ENCODE measurements around the gene TACC2. TPM values are rescaled to one million over a fixed set of nuclear protein-coding genes. Genes with fewer than 3 reads are reported as not detected.

The TACC2 gene
- total and polyA plus RNA-seq, 2 experiments from 2014 or later: 30.8 to 35.9 TPM

- TF ChIP-seq, protein P1, sequence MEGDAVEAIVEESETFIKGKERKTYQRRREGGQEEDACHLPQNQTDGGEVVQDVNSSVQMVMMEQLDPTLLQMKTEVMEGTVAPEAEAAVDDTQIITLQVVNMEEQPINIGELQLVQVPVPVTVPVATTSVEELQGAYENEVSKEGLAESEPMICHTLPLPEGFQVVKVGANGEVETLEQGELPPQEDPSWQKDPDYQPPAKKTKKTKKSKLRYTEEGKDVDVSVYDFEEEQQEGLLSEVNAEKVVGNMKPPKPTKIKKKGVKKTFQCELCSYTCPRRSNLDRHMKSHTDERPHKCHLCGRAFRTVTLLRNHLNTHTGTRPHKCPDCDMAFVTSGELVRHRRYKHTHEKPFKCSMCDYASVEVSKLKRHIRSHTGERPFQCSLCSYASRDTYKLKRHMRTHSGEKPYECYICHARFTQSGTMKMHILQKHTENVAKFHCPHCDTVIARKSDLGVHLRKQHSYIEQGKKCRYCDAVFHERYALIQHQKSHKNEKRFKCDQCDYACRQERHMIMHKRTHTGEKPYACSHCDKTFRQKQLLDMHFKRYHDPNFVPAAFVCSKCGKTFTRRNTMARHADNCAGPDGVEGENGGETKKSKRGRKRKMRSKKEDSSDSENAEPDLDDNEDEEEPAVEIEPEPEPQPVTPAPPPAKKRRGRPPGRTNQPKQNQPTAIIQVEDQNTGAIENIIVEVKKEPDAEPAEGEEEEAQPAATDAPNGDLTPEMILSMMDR (conservative IDR thresholded peaks at IDR 0.05; ENCODE audit: low read depth in 2 of 2): no peak
- TF ChIP-seq NANOG (IDR thresholded peaks at IDR 0.05; ENCODE audit: borderline replicate concordance): no peak
- TF ChIP-seq, protein P2, sequence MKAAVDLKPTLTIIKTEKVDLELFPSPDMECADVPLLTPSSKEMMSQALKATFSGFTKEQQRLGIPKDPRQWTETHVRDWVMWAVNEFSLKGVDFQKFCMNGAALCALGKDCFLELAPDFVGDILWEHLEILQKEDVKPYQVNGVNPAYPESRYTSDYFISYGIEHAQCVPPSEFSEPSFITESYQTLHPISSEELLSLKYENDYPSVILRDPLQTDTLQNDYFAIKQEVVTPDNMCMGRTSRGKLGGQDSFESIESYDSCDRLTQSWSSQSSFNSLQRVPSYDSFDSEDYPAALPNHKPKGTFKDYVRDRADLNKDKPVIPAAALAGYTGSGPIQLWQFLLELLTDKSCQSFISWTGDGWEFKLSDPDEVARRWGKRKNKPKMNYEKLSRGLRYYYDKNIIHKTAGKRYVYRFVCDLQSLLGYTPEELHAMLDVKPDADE (IDR thresholded peaks at IDR 0.05): no peak
Observed at GRCh38 chr10:122115874-122116273, 126.9 kb downstream of the TACC2 start (continued).

DNA sequence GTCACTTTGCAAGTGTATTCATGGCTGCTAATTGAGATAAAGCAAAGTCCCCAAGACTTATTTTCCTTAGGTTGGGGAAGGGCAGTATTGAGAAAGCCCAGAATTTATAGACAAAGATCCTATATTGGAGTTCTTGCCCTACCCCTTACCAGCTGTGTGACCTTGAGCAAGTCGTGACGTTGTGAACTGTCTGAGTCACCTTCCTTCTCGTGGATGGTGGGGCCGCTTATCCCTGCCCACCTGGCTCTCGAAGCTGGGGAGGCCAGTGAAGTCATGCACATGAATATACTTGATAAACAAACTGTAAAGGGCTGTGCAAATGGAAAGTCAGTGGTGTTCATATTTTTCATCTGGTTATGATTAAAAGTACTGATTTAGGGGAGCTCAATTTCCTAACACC, 127.4 kb downstream of the TACC2 start:
- no peak for ATAC-seq
- Mint-ChIP-seq H3K36me3 (ENCODE audit: low read depth) (no peaks in the 10 kb centered on the region), H3K4me1 (peaks cover 43% of the 10 kb centered on the region), H3K9me3 (no peaks in the 10 kb centered on the region), H3K4me3 (no peak overlapping the region), H3K27ac (no peak overlapping the region; the same call in 1 of the 2 replicates), H3K27me3 (ENCODE audit: insufficient read depth, low read depth, poor library complexity) (peaks cover 13% of the 10 kb centered on the region)
- Histone ChIP-seq H3K36me3 (ENCODE audit: insufficient read depth) (no peaks in the 10 kb centered on the region), H3K27ac (ENCODE audit: low read depth) (no peak overlapping the region), H4K20me1 (replicated peaks; ENCODE audit: insufficient read depth) (no peaks in the 10 kb centered on the region; the same call in 1 of the 2 replicates), H3K79me2 (replicated peaks; ENCODE audit: insufficient read depth) (peaks cover 63% of the 10 kb centered on the region), H3K9me2 (ENCODE audit: insufficient read depth) (no peaks in the 10 kb centered on the region), H3F3A (replicated peaks; ENCODE audit: low read depth) (no peaks in the 10 kb centered on the region; the same call in 1 of the 2 replicates), H3K4me1 (ENCODE audit: insufficient read depth) (peaks cover 40% of the 10 kb centered on the region), H3K4me3 (no peak overlapping the region), H3K4me2 (peak overlapping the region; percentile 20; the same call in 1 of the 2 replicates), H2AFZ (no peak overlapping the region), H3K27me3 (ENCODE audit: insufficient read depth) (peaks cover 3% of the 10 kb centered on the region; the same call in 1 of the 2 replicates)
- DNase-seq (ENCODE audit: low spot score): no peak
- TF ChIP-seq, protein P1 (conservative IDR thresholded peaks at IDR 0.05; ENCODE audit: low read depth in 2 of 2): no peak
- TF ChIP-seq REST (IDR thresholded peaks at IDR 0.05; ENCODE audit: unreplicated experiment): no peak
- no peak for TF ChIP-seq CREB1 (CRISPR knock-in tag; IDR thresholded peaks at IDR 0.05; ENCODE audit: low read depth)
- TF ChIP-seq, protein P3, sequence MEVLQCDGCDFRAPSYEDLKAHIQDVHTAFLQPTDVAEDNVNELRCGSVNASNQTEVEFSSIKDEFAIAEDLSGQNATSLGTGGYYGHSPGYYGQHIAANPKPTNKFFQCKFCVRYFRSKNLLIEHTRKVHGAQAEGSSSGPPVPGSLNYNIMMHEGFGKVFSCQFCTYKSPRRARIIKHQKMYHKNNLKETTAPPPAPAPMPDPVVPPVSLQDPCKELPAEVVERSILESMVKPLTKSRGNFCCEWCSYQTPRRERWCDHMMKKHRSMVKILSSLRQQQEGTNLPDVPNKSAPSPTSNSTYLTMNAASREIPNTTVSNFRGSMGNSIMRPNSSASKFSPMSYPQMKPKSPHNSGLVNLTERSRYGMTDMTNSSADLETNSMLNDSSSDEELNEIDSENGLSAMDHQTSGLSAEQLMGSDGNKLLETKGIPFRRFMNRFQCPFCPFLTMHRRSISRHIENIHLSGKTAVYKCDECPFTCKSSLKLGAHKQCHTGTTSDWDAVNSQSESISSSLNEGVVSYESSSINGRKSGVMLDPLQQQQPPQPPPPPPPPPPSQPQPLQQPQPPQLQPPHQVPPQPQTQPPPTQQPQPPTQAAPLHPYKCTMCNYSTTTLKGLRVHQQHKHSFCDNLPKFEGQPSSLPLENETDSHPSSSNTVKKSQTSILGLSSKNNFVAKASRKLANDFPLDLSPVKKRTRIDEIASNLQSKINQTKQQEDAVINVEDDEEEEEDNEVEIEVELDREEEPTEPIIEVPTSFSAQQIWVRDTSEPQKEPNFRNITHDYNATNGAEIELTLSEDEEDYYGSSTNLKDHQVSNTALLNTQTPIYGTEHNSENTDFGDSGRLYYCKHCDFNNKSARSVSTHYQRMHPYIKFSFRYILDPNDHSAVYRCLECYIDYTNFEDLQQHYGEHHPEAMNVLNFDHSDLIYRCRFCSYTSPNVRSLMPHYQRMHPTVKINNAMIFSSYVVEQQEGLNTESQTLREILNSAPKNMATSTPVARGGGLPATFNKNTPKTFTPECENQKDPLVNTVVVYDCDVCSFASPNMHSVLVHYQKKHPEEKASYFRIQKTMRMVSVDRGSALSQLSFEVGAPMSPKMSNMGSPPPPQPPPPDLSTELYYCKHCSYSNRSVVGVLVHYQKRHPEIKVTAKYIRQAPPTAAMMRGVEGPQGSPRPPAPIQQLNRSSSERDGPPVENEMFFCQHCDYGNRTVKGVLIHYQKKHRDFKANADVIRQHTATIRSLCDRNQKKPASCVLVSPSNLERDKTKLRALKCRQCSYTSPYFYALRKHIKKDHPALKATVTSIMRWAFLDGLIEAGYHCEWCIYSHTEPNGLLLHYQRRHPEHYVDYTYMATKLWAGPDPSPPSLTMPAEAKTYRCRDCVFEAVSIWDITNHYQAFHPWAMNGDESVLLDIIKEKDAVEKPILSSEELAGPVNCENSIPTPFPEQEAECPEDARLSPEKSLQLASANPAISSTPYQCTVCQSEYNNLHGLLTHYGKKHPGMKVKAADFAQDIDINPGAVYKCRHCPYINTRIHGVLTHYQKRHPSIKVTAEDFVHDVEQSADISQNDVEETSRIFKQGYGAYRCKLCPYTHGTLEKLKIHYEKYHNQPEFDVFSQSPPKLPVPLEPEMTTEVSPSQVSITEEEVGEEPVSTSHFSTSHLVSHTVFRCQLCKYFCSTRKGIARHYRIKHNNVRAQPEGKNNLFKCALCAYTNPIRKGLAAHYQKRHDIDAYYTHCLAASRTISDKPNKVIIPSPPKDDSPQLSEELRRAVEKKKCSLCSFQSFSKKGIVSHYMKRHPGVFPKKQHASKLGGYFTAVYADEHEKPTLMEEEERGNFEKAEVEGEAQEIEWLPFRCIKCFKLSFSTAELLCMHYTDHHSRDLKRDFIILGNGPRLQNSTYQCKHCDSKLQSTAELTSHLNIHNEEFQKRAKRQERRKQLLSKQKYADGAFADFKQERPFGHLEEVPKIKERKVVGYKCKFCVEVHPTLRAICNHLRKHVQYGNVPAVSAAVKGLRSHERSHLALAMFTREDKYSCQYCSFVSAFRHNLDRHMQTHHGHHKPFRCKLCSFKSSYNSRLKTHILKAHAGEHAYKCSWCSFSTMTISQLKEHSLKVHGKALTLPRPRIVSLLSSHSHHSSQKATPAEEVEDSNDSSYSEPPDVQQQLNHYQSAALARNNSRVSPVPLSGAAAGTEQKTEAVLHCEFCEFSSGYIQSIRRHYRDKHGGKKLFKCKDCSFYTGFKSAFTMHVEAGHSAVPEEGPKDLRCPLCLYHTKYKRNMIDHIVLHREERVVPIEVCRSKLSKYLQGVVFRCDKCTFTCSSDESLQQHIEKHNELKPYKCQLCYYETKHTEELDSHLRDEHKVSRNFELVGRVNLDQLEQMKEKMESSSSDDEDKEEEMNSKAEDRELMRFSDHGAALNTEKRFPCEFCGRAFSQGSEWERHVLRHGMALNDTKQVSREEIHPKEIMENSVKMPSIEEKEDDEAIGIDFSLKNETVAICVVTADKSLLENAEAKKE (CRISPR knock-in tag; IDR thresholded peaks at IDR 0.05): no peak
- no peak for TF ChIP-seq JUNB (IDR thresholded peaks at IDR 0.05; ENCODE audit: unreplicated experiment)
- no peak for TF ChIP-seq POLR2AphosphoS5 (IDR thresholded peaks at IDR 0.05; ENCODE audit: low read depth)
- no peak for TF ChIP-seq EZH2 (IDR thresholded peaks at IDR 0.05; ENCODE audit: low read depth, unreplicated experiment)
- no peak for TF ChIP-seq ZNF114 (CRISPR knock-in tag; IDR thresholded peaks at IDR 0.05)
